ENCODE results near the gene BACH2.

BACH2 gene

GRCh38 chr6:90274451-90275030, 22.1 kb downstream of the BACH2 start:
- no peak for TF ChIP-seq CTCF (conservative IDR thresholded peaks at IDR 0.05)
- peak overlapping the region; percentile 83 for H3K27ac ChIP-seq

GRCh38 chr6:90273863-90274262, 22.8 kb downstream of the BACH2 start:
- H3K27ac ChIP-seq = peak overlapping the region; percentile 83
- TF ChIP-seq CTCF (conservative IDR thresholded peaks at IDR 0.05) = no peak

- H3K27ac ChIP-seq = peak overlapping the region; percentile 83
- TF ChIP-seq CTCF (conservative IDR thresholded peaks at IDR 0.05) = no peak
These were observed 23.7 kb downstream of the BACH2 start for GRCh38 chr6:90272895-90273294.

GRCh38 chr6:90271831-90272230, 24.8 kb downstream of the BACH2 start:
- no peak overlapping the region; the same call in 1 of the 2 replicates for H3K27ac ChIP-seq
- TF ChIP-seq CTCF (conservative IDR thresholded peaks at IDR 0.05) = no peak

- no peak for TF ChIP-seq CTCF (conservative IDR thresholded peaks at IDR 0.05)
- H3K27ac ChIP-seq = no peak overlapping the region
These were observed 27.3 kb downstream of the BACH2 start for GRCh38 chr6:90269334-90269733.

GRCh38 chr6:90268178-90268577, 28.5 kb downstream of the BACH2 start:
- H3K27ac ChIP-seq = no peak overlapping the region
- TF ChIP-seq CTCF (conservative IDR thresholded peaks at IDR 0.05) = no peak

- no peak overlapping the region for H3K27ac ChIP-seq
These were observed 29.6 kb downstream of the BACH2 start for GRCh38 chr6:90266905-90267621.

More at GRCh38 chr6:90266905-90267621, 29.6 kb downstream of the BACH2 start:
- TF ChIP-seq CTCF (conservative IDR thresholded peaks at IDR 0.05) = no peak
